H9 (cell line): Measurements from ENCODE around the gene SFRP5. TPM values are rescaled to one million over a fixed set of nuclear protein-coding genes. Genes with fewer than 3 reads are reported as not detected.

Experiments used
- DNase-seq: peaks from one replicate; pipeline ENCODE4 v3.0.0-alpha.2; 2017
- H2AFZ ChIP-seq: one replicate; pipeline ENCODE4 v1.6.1; 2013; ENCODE audit warnings: mild to moderate bottlenecking, low read length, control low read depth, moderate library complexity
- H2AK5ac ChIP-seq: 2 replicates; pipeline ENCODE4 v1.6.1; 2013; ENCODE audit warnings: low read length, control low read depth, mixed read lengths; ENCODE audit not compliant: insufficient read length
- H2BK120ac ChIP-seq: one replicate; pipeline ENCODE4 v1.6.1; 2013; ENCODE audit warnings: low read depth, mild to moderate bottlenecking, low read length, control low read depth, inconsistent platforms; ENCODE audit not compliant: poor library complexity, severe bottlenecking
- H2BK12ac ChIP-seq: 2 replicates; pipeline ENCODE4 v1.6.1; 2013; ENCODE audit warnings: low read length, control low read depth, mixed read lengths, low read depth; ENCODE audit not compliant: insufficient read length
- H2BK15ac ChIP-seq: 2 replicates; pipeline ENCODE4 v1.6.1; 2013; ENCODE audit warnings: low read depth, low read length, control low read depth
- H2BK20ac ChIP-seq: one replicate; pipeline ENCODE4 v1.6.1; 2013; ENCODE audit warnings: low read depth, mild to moderate bottlenecking, low read length, control low read depth, inconsistent platforms; ENCODE audit not compliant: poor library complexity, severe bottlenecking
- H2BK5ac ChIP-seq: 2 replicates; pipeline ENCODE4 v1.6.1; 2013; ENCODE audit warnings: low read length, control low read depth, mixed read lengths; ENCODE audit not compliant: insufficient read length
- H3K14ac ChIP-seq: 2 replicates; pipeline ENCODE4 v1.6.1; 2013; ENCODE audit warnings: low read length, control low read depth; ENCODE audit not compliant: insufficient read depth
- H3K18ac ChIP-seq: 2 replicates; pipeline ENCODE4 v1.6.1; 2013; ENCODE audit warnings: low read depth, mild to moderate bottlenecking, mixed read lengths, low read length, control low read depth; ENCODE audit not compliant: insufficient read length
- H3K23ac ChIP-seq: 2 replicates; pipeline ENCODE4 v1.6.1; 2013; ENCODE audit warnings: low read length, control low read depth, mixed read lengths, low read depth; ENCODE audit not compliant: insufficient read length
- H3K23me2 ChIP-seq: 2 replicates; pipeline ENCODE4 v1.6.1; 2013; ENCODE audit warnings: low read depth, mild to moderate bottlenecking, mixed read lengths, low read length, control low read depth; ENCODE audit not compliant: insufficient read length, poor library complexity, severe bottlenecking
- H3K27ac ChIP-seq: 2 replicates; pipeline ENCODE4 v1.5.1; 2013; ENCODE audit warnings: low read length, control low read depth, mixed read lengths, low read depth; ENCODE audit not compliant: insufficient read length
- H3K27me3 ChIP-seq: 2 replicates; pipeline ENCODE4 v1.6.1; 2013; ENCODE audit warnings: low read length, control low read depth, inconsistent platforms; ENCODE audit not compliant: insufficient read depth
- H3K4ac ChIP-seq: 2 replicates; pipeline ENCODE4 v1.6.1; 2013; ENCODE audit warnings: low read depth, mild to moderate bottlenecking, control low read depth, inconsistent platforms, low read length, moderate library complexity
- H3K4me1 ChIP-seq: 2 replicates; pipeline ENCODE4 v1.6.1; 2013; ENCODE audit warnings: low read length, control low read depth, inconsistent platforms; ENCODE audit not compliant: insufficient read depth
- H3K4me2 ChIP-seq: 2 replicates; pipeline ENCODE4 v1.6.1; 2013; ENCODE audit warnings: low read length, control low read depth, mixed read lengths; ENCODE audit not compliant: insufficient read length, insufficient read depth
- H3K56ac ChIP-seq: 2 replicates; pipeline ENCODE4 v1.6.1; 2013; ENCODE audit warnings: low read depth, mild to moderate bottlenecking, mixed read lengths, low read length, control low read depth; ENCODE audit not compliant: insufficient read length
- H3K79me1 ChIP-seq: 2 replicates; pipeline ENCODE4 v1.6.1; 2013; ENCODE audit warnings: low read depth, mild to moderate bottlenecking, moderate library complexity, low read length, control low read depth, inconsistent platforms; ENCODE audit not compliant: insufficient read depth, poor library complexity, severe bottlenecking
- H3K79me2 ChIP-seq: 2 replicates; pipeline ENCODE4 v1.6.1; 2013; ENCODE audit warnings: low read length, control low read depth, inconsistent platforms; ENCODE audit not compliant: insufficient read depth
- H3K9ac ChIP-seq: 2 replicates; pipeline ENCODE4 v1.6.1; 2013; ENCODE audit warnings: low read length, control low read depth, mixed read lengths; ENCODE audit not compliant: insufficient read length; ENCODE audit errors: extremely low read depth
- H3K9me3 ChIP-seq: one replicate; pipeline ENCODE4 v1.6.1; 2013; ENCODE audit warnings: low read depth, low read length, inconsistent platforms; ENCODE audit not compliant: control insufficient read depth
- H3T11ph ChIP-seq: one replicate; pipeline ENCODE4 v1.6.1; 2013; ENCODE audit warnings: mild to moderate bottlenecking, low read length, control low read depth, inconsistent platforms
- H4K20me1 ChIP-seq: one replicate; pipeline ENCODE4 v1.6.1; 2013; ENCODE audit not compliant: control insufficient read depth, insufficient read length, insufficient read depth
- H4K5ac ChIP-seq: 2 replicates; pipeline ENCODE4 v1.6.1; 2013; ENCODE audit warnings: low read depth, mild to moderate bottlenecking, mixed read lengths, low read length, control low read depth; ENCODE audit not compliant: insufficient read length
- H4K8ac ChIP-seq: replicated peaks from 2 replicates; pipeline ENCODE4 v1.6.1; 2013; ENCODE audit warnings: low read length, control low read depth, mixed read lengths, low read depth; ENCODE audit not compliant: insufficient read length
- H4K91ac ChIP-seq: 2 replicates; pipeline ENCODE4 v1.6.1; 2013; ENCODE audit warnings: low read depth, mild to moderate bottlenecking, moderate library complexity, mixed read lengths, low read length, control low read depth; ENCODE audit not compliant: insufficient read length
- H3K27ac Mint-ChIP-seq, 3 experiments: 2 replicates in 2 of 3; 3 replicates in 1 of 3; pipeline ENCODE4 v1.8.0; 2020 to 2021; ENCODE audit warnings: mixed read lengths in 3 of 3, mild to moderate bottlenecking in 1 of 3, moderate library complexity in 1 of 3
- H3K27me3 Mint-ChIP-seq: 2 replicates; pipeline ENCODE4 v1.8.0; 2021; ENCODE audit warnings: low read depth, mild to moderate bottlenecking, moderate library complexity, mixed read lengths
- H3K36me3 Mint-ChIP-seq, 3 experiments: 2 replicates in 2 of 3; 3 replicates in 1 of 3; pipeline ENCODE4 v1.8.0; 2020 to 2021; ENCODE audit warnings: low read depth in 3 of 3, mixed read lengths in 3 of 3; ENCODE audit not compliant: insufficient read depth in 1 of 3
- H3K4me1 Mint-ChIP-seq, 2 experiments: 2 replicates each; pipeline ENCODE4 v1.8.0; 2020; ENCODE audit warnings: mixed read lengths in 2 of 2
- H3K4me3 Mint-ChIP-seq, 2 experiments: 2 replicates in 1 of 2; 3 replicates in 1 of 2; pipeline ENCODE4 v1.8.0; 2020 to 2021; ENCODE audit warnings: mild to moderate bottlenecking in 2 of 2, mixed read lengths in 2 of 2, moderate library complexity in 1 of 2
- H3K9me3 Mint-ChIP-seq, 2 experiments: 2 replicates in 1 of 2; 3 replicates in 1 of 2; pipeline ENCODE4 v1.8.0; 2020; ENCODE audit warnings: mild to moderate bottlenecking in 2 of 2, mixed read lengths in 2 of 2, moderate library complexity in 1 of 2
- WGBS: extraction: QIAGEN DNeasy Blood & Tissue Kit; methylation state at CpG from one replicate; pipeline ENCODE4 v1.1.7; 2013; ENCODE audit warnings: missing lambda C conversion rate, low lambda C conversion rate, mixed read lengths; ENCODE audit not compliant: insufficient read length; ENCODE audit errors: extremely low coverage; 5-methylcytosine and 5-hydroxymethylcytosine counted together
- total RNA-seq: library from RNA; stranded (reverse); gene quantifications from 2 replicates; pipeline ENCODE4 v1.2.1, GENCODE V29; 2021
- TF ChIP-seq, protein P1 (sequence below): fragments of 200-600 bp; sonication (generic); conservative IDR thresholded peaks from 3 replicates; pipeline ENCODE4 v1.8.0; 2021; ENCODE audit warnings: antibody characterized with exemption, mild to moderate bottlenecking

Gene SFRP5
- total RNA-seq, 1 experiment from 2014 or later: 1.7 TPM

DNA sequence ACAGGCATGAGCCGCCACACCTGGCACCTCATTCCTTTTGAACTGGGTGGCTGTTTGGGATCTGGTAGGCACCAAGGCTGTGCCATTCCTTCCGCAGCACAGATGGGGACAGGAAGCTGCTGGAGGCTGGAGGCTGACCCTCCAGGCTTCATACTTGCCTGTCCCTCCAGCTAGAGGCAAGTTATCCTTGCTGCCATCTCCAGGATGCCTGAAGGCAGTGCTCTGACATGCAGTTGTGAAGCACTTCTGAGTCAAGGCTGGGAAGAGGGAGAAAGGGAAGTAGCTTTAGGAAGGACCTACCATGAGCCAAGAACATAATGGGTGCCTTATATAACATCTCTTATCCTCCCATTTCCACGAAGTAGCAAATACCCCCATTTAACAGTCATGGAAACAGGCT lies 48.8 kb downstream of the SFRP5 start:
- Histone ChIP-seq H2BK12ac (no peak overlapping the region), H3K14ac (no peak overlapping the region), H3K9me3 (no peaks in the 10 kb centered on the region), H3K27ac (no peak overlapping the region), H3K79me2 (no peaks in the 10 kb centered on the region), H3K18ac (no peak overlapping the region), H3K27me3 (no peaks in the 10 kb centered on the region), H3T11ph (no peak overlapping the region), H3K23ac (no peak overlapping the region), H2AFZ (no peak overlapping the region), H4K5ac (no peak overlapping the region), H4K8ac (no peak overlapping the region), H3K56ac (no peak overlapping the region), H3K79me1 (no peaks in the 10 kb centered on the region), H2BK20ac (no peak overlapping the region), H3K23me2 (no peaks in the 10 kb centered on the region), H3K4me2 (no peak overlapping the region), H3K9ac (no peak overlapping the region), H4K20me1 (no peaks in the 10 kb centered on the region), H4K91ac (no peak overlapping the region), H2BK5ac (no peak overlapping the region), H2AK5ac (no peak overlapping the region), H2BK120ac (no peak overlapping the region), H3K4ac (no peak overlapping the region), H2BK15ac (no peak overlapping the region), H3K4me1 (peaks cover 8% of the 10 kb centered on the region; the same call in 1 of the 2 replicates)
- Mint-ChIP-seq H3K36me3 (peaks cover 3 to 21% (median 21%) of the 10 kb centered on the region in 3 experiments), H3K9me3 (no peaks in the 10 kb centered on the region), H3K27ac (no peak overlapping the region; a peak in 1 of 7 replicates), H3K4me3 (no peak overlapping the region), H3K4me1 (peaks cover 26 to 31% of the 10 kb centered on the region in 2 experiments), H3K27me3 (no peaks in the 10 kb centered on the region; the same call in 1 of the 2 replicates)
- WGBS: no CpG with 5 or more reads among the region's 3 CpGs
- DNase-seq: no peak
- TF ChIP-seq, protein P1, sequence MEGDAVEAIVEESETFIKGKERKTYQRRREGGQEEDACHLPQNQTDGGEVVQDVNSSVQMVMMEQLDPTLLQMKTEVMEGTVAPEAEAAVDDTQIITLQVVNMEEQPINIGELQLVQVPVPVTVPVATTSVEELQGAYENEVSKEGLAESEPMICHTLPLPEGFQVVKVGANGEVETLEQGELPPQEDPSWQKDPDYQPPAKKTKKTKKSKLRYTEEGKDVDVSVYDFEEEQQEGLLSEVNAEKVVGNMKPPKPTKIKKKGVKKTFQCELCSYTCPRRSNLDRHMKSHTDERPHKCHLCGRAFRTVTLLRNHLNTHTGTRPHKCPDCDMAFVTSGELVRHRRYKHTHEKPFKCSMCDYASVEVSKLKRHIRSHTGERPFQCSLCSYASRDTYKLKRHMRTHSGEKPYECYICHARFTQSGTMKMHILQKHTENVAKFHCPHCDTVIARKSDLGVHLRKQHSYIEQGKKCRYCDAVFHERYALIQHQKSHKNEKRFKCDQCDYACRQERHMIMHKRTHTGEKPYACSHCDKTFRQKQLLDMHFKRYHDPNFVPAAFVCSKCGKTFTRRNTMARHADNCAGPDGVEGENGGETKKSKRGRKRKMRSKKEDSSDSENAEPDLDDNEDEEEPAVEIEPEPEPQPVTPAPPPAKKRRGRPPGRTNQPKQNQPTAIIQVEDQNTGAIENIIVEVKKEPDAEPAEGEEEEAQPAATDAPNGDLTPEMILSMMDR: 0 out of 3 replicates have a peak, but pooled peaks have one; percentile 14
